Measurements from ENCODE around the gene SBF2. TPM values are rescaled to one million over a fixed set of nuclear protein-coding genes. Genes with fewer than 3 reads are reported as not detected.

The SBF2 gene
- total and polyA plus RNA-seq, 3 donors from 2014 or later: 27.8 to 52.8 (median 48.7) TPM

DNA sequence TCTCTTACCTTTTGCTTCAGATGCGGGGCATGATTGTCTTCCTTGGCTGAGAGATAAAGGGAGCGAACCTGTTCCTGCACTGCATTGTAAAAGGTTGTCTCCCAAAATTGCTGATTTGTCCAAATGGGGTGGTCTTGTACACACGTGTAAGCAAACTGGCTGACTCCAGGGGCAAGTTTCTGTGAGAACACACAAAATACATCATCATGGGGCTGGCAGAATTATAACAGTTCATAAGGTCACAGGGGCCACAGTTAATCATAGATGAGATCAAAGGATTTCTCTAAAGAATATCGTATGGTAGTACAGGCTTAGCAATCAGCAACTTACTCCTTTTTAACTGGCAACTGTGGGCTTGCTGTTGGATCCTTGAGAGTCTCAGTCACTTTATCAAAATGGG, 435.8 kb downstream of the SBF2 start:
- Histone ChIP-seq H3K27me3 (no peaks in the 10 kb centered on the region), H3K9me3 (no peaks in the 10 kb centered on the region), H3K4me1 (no peaks in the 10 kb centered on the region), H3K36me3 (ENCODE audit: low read depth, missing control alignments) (no peaks in the 10 kb centered on the region), H3K4me3 (no peak overlapping the region), H3K27ac (no peak overlapping the region)
- 64 to 68% methylated on average over 4 of the region's 4 CpGs for WGBS, 2 donors
- no peak for DNase-seq
- TF ChIP-seq, protein P1, sequence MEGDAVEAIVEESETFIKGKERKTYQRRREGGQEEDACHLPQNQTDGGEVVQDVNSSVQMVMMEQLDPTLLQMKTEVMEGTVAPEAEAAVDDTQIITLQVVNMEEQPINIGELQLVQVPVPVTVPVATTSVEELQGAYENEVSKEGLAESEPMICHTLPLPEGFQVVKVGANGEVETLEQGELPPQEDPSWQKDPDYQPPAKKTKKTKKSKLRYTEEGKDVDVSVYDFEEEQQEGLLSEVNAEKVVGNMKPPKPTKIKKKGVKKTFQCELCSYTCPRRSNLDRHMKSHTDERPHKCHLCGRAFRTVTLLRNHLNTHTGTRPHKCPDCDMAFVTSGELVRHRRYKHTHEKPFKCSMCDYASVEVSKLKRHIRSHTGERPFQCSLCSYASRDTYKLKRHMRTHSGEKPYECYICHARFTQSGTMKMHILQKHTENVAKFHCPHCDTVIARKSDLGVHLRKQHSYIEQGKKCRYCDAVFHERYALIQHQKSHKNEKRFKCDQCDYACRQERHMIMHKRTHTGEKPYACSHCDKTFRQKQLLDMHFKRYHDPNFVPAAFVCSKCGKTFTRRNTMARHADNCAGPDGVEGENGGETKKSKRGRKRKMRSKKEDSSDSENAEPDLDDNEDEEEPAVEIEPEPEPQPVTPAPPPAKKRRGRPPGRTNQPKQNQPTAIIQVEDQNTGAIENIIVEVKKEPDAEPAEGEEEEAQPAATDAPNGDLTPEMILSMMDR (IDR thresholded peaks at IDR 0.05): no peak
- TF ChIP-seq POLR2A (IDR thresholded peaks at IDR 0.05): no peak
- intact Hi-C loops (cut with DNase I; ENCODE audit: low total_unique reads): no loop called here

DNA sequence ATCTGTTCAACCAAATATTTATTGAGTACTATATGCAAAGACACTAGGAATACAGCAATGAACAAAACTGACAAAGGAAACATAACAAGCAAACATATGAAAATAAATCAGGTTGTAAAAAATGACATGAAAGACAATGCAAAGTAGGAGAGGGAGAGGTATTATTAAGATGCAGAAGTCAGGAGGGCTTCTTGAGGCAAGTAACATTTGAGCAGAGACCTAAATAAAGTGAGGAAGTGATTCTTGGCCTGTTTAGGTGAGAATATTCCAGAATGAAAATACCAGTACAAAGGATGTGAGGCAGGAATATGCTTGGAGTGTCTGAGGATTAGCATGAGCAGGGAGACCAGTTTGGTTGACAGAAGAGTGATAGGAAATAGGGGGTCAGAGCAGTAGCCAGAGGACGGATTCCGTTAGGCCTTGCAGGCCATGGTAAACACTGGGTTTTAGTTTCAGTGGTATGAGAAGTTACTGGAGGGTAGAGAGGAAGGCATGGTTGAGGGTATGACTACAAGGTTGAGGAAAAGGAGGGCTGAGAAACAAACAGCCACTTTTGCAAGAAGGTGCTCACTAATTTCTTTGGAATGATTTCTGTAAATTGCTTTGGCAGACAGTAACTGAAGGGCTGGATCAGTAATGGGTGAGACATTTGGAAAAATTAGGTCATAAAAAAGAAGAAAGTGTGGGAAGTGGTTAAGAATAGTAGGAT, 438.3 kb downstream of the SBF2 start:
- Histone ChIP-seq H3K4me3 (no peak overlapping the region), H3K36me3 (ENCODE audit: low read depth, missing control alignments) (no peaks in the 10 kb centered on the region), H3K27ac (no peak overlapping the region), H3K4me1 (no peaks in the 10 kb centered on the region), H3K27me3 (no peaks in the 10 kb centered on the region), H3K9me3 (no peaks in the 10 kb centered on the region)
- intact Hi-C loops (cut with DNase I; ENCODE audit: low total_unique reads): no loop called here
- 93 to 94% methylated on average over 2 of the region's 2 CpGs for WGBS, 2 donors
- DNase-seq: no peak
- no peak for TF ChIP-seq POLR2A (IDR thresholded peaks at IDR 0.05)
- TF ChIP-seq, protein P1 (IDR thresholded peaks at IDR 0.05): no peak

DNA sequence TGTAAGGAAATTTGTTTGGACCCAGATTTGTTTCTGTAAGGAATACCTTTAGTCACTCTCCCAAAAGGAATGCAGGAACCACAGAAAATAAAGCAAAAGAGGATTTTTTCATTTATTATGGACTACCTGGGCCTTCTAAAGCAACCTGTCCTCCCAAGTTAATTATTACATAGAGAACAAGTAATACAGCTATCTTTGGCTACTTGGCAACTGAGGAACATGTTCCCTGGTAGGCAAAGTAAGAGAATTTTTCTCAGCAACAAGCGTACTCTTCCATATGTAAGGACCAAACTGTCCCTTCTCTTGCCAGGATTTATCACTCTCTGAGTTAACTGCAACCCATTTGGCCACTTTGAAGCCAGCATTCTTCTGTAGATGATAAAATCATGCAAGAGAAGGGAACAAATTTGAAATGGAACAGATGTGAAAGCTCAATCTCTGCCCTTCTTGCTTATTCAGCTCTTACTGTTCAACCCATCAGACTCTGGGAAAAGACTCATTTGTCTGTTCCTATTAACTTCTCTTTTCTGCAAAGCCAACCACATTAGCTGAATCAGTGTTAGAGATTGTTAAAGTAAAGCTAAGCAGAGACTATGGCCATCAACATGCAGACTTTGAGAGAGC, 440.0 kb downstream of the SBF2 start:
- intact Hi-C loops (cut with DNase I; ENCODE audit: low total_unique reads): no loop called here
- H3K9me3 ChIP-seq: no peaks in the 10 kb centered on the region
- no peaks in the 10 kb centered on the region for H3K36me3 ChIP-seq (ENCODE audit: low read depth, missing control alignments)
- no peak for DNase-seq
- H3K4me1 ChIP-seq: no peaks in the 10 kb centered on the region
- H3K27ac ChIP-seq: no peak overlapping the region
- 42 to 65% methylated on average over 1 of the region's 1 CpG for WGBS, 2 donors
- no peak overlapping the region for H3K4me3 ChIP-seq
- H3K27me3 ChIP-seq: no peaks in the 10 kb centered on the region
- TF ChIP-seq, protein P1 (IDR thresholded peaks at IDR 0.05): no peak
- TF ChIP-seq POLR2A (IDR thresholded peaks at IDR 0.05): no peak

DNA sequence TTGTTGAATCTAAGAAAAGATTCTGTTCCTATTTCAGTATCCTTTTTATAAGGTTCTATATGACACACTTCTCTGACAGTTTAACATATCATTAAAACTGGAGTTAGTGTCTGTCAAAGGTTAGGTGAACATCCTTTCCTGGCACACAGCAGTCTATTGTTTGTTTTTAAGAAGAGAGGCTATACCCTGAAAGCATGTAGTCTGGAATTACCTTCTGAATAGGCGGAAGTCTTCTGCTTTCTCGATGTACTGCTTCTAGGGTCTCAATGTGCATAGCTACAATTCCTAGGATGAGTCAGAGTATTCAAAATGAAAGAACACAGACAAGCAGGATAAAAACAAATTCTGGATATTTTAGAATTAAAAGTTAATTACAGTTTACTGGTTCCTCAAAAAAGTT, 441.6 kb downstream of the SBF2 start:
- Histone ChIP-seq H3K36me3 (ENCODE audit: low read depth, missing control alignments) (no peaks in the 10 kb centered on the region), H3K4me1 (no peaks in the 10 kb centered on the region), H3K27ac (no peak overlapping the region), H3K4me3 (no peak overlapping the region), H3K27me3 (no peaks in the 10 kb centered on the region), H3K9me3 (no peaks in the 10 kb centered on the region)
- intact Hi-C loops (cut with DNase I; ENCODE audit: low total_unique reads): no loop called here
- 65 to 84% methylated on average over 2 of the region's 2 CpGs for WGBS, 2 donors
- no peak for DNase-seq
- TF ChIP-seq, protein P1 (IDR thresholded peaks at IDR 0.05): no peak
- TF ChIP-seq POLR2A (IDR thresholded peaks at IDR 0.05): no peak

DNA sequence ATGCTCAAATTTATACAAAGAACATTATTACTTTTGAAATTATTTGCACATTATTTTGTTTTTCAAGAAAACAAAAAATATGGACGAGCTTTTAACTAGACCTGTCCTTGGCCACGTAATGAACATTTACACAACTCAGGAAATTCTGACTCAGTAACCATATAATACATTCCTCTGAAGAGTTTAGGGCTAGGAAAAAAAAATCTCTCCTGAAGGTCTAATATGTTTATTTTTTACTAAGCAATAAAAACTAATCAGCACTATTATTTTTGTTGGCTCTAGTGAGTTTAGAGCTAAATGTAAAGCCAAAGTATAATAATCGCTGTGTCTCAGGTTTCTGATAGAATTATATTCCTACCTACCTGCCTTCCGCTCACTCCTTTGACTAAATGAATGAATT, 442.7 kb downstream of the SBF2 start:
- Histone ChIP-seq H3K27ac (no peak overlapping the region), H3K9me3 (no peaks in the 10 kb centered on the region), H3K4me1 (no peaks in the 10 kb centered on the region), H3K4me3 (no peak overlapping the region), H3K27me3 (no peaks in the 10 kb centered on the region), H3K36me3 (ENCODE audit: low read depth, missing control alignments) (no peaks in the 10 kb centered on the region)
- DNase-seq: no peak
- TF ChIP-seq, protein P1 (IDR thresholded peaks at IDR 0.05): no peak
- no peak for TF ChIP-seq POLR2A (IDR thresholded peaks at IDR 0.05)
- intact Hi-C loops (cut with DNase I; ENCODE audit: low total_unique reads): no loop called here
- WGBS, 2 donors: 71 to 77% methylated on average over 4 of the region's 4 CpGs
